Esophagus squamous epithelium (tissue), 5 donors: ENCODE data around the gene RC3H2. TPM values are rescaled to one million over a fixed set of nuclear protein-coding genes. Genes with fewer than 3 reads are reported as not detected.

Experiments used
- DNase-seq: peaks from one replicate; lab custom pipeline; 2025; lab: John Stamatoyannopoulos, UW
- H3K27ac ChIP-seq, 4 donors: fragments of 200-600 bp; sonication (generic); one replicate each; pipeline ENCODE4 v1.5.1; 2016 to 2019; ENCODE audit warnings: mild to moderate bottlenecking in 1 of 4
- H3K27me3 ChIP-seq, 4 donors: fragments of 200-600 bp; sonication (generic); 1 replicate in 3 of 4; 2 replicates in 1 of 4; pipeline versions ENCODE4 v1.5.1 to v1.6.0; 2017 to 2021; ENCODE audit warnings: antibody characterized with exemption in 1 of 4
- H3K36me3 ChIP-seq, 3 donors: fragments of 200-600 bp; sonication (generic); one replicate each; pipeline ENCODE4 v1.5.1; 2016 to 2019
- H3K4me1 ChIP-seq, 3 donors: fragments of 200-600 bp; sonication (generic); one replicate each; pipeline ENCODE4 v1.5.1; 2017 to 2019
- H3K4me3 ChIP-seq, 4 donors: fragments of 200-600 bp; sonication (generic); 1 replicate in 3 of 4; 2 replicates in 1 of 4; pipeline ENCODE4 v1.5.1; 2016 to 2019; ENCODE audit warnings: mild to moderate bottlenecking in 2 of 4, moderate library complexity in 1 of 4
- H3K9me3 ChIP-seq, 3 donors: fragments of 200-600 bp; sonication (generic); one replicate each; pipeline ENCODE4 v1.5.1; 2016 to 2019
- POLR2A ChIP-seq, 4 donors: fragments of 450-650 bp; IDR thresholded peaks; one replicate each; pipeline ENCODE4 v1.6.1; 2017; ENCODE audit warnings: antibody characterized with exemption in 4 of 4, mild to moderate bottlenecking in 4 of 4, moderate library complexity in 3 of 4
- WGBS, 2 donors: methylation state at CpG; one replicate each; pipeline ENCODE4 v1.1.5; 2018; 5-methylcytosine and 5-hydroxymethylcytosine counted together
- intact Hi-C: fragments of 100-400 bp; cut with DNase I; formaldehyde crosslinking; loops from one replicate; pipeline ENCODE4 v1.15.0; 2022
- total RNA-seq, 4 donors: library from RNA; depleted of rRNA; stranded (reverse); fragments of >200 nt; gene quantifications; one replicate each; pipeline ENCODE4 v1.1.0, GENCODE V29; 2016
- TF ChIP-seq, protein P1 (sequence below), 6 experiments: fragments of 450-650 bp in 4 of 6; fragments of 200-600 bp in 2 of 6; sonication (generic) in 2 of 6; IDR thresholded peaks; one replicate each; pipeline ENCODE4 v1.5.1; 2016 to 2019; ENCODE audit warnings: antibody characterized with exemption in 6 of 6, mild to moderate bottlenecking in 4 of 6, moderate library complexity in 4 of 6
- donor health status: DM: yes; HTN: yes; CAD: no.

The RC3H2 gene
- total RNA-seq, 4 donors from 2014 or later, result 24.6 to 46.3 (median 30.2) TPM

DNA sequence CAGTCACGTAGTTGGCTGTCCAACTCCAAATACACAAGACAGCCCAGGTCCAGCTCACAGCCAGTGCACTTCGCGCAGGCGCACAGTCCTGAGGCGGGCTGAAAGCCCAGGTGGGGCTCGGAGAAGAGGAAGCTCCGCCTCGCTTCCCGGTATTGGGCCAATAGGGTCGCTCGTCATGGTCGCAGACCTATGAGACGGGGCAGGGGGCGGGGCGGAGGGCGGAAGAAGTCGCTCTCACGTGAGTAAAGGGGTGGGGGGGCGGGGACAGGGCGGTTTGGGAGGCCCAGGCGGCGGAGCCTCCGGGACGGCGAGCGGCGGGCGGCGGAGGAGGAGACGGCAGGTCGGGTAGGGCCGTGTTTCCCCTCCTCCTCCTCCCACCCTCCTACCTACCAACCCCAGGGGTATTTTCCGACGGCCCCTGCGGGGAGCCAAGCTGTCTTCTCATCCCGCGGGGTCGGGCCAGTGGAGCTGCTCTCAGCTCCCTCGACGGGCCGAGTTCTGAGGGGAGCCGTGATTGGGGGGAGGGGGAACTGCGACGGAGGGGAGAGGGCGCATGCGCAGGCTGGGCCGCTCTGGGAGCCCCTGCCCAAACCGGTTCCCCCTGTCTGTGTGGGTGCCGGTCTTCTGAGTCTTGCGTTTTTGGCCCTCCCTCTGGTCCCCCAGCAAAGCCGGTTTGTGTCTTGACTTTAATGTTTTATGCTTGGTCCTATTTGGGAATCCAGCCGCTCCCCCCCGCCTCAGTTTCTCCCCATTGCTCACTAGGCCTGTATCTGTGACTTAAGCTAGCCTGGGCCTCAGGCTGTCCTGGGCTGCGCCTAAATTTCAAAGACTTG, 35.8 kb upstream of the RC3H2 start, which contains the start of gene RABGAP1:
Gene RABGAP1, plus strand, starts transcription at position 272 of the 833 bp plus-strand sequence. CDS start 16,040 bp downstream, outside the sequence.
- Histone ChIP-seq H3K27me3 (no peaks in the 10 kb centered on the region), H3K4me1 (peaks cover 12 to 56% (median 33%) of the 10 kb centered on the region in 3 donors), H3K4me3 (peak within 1 kb of the TSS; percentile 68 to 95 (median 82)), H3K36me3 (peaks cover 0 to 29% (median 3%) of the 10 kb centered on the region in 3 donors), H3K27ac (peak within 1 kb of the TSS; percentile 93 to 99 (median 97)), H3K9me3 (no peaks in the 10 kb centered on the region)
- peak in 2 of 4 donors; percentile 82 to 89 for TF ChIP-seq POLR2A (IDR thresholded peaks at IDR 0.05)
- TF ChIP-seq, protein P1, sequence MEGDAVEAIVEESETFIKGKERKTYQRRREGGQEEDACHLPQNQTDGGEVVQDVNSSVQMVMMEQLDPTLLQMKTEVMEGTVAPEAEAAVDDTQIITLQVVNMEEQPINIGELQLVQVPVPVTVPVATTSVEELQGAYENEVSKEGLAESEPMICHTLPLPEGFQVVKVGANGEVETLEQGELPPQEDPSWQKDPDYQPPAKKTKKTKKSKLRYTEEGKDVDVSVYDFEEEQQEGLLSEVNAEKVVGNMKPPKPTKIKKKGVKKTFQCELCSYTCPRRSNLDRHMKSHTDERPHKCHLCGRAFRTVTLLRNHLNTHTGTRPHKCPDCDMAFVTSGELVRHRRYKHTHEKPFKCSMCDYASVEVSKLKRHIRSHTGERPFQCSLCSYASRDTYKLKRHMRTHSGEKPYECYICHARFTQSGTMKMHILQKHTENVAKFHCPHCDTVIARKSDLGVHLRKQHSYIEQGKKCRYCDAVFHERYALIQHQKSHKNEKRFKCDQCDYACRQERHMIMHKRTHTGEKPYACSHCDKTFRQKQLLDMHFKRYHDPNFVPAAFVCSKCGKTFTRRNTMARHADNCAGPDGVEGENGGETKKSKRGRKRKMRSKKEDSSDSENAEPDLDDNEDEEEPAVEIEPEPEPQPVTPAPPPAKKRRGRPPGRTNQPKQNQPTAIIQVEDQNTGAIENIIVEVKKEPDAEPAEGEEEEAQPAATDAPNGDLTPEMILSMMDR (IDR thresholded peaks at IDR 0.05), result no peak
- DNase-seq, result peak; percentile 95
- intact Hi-C loops, result no loop called here
- 0 to 2% methylated on average over 10 to 19 of the region's 54 CpGs for WGBS, 2 donors

DNA sequence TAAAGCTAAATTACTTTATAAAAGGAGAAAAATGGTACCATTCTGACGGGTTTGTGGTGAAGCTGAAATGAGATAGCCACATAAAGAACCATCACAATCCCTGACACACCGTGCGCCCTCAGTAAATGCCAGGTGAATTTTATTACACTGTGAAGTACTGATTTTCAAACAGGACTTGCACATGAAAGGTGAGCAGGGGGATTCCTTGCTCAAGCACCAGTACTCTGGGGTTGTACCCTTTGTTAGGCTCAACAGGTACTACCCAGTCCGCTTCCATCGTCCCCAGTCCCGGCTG, 35.2 kb upstream of the RC3H2 start:
- intact Hi-C loops, result no loop called here
- no peaks in the 10 kb centered on the region for H3K27me3 ChIP-seq
- peak overlapping the region; percentile 93 to 99 (median 97) for H3K27ac ChIP-seq
- TF ChIP-seq, protein P1 (IDR thresholded peaks at IDR 0.05), result no peak
- TF ChIP-seq POLR2A (IDR thresholded peaks at IDR 0.05), result no peak
- 32 to 63% methylated on average over 3 to 6 of the region's 6 CpGs for WGBS, 2 donors
- DNase-seq, result no peak
- no peaks in the 10 kb centered on the region for H3K9me3 ChIP-seq
- H3K4me3 ChIP-seq, result peak overlapping the region in 3 of 4 donors; percentile 80 to 95 (median 84)
- H3K4me1 ChIP-seq, result peaks cover 12 to 52% (median 30%) of the 10 kb centered on the region in 3 donors
- peaks cover 0 to 29% (median 3%) of the 10 kb centered on the region in 3 donors for H3K36me3 ChIP-seq

DNA sequence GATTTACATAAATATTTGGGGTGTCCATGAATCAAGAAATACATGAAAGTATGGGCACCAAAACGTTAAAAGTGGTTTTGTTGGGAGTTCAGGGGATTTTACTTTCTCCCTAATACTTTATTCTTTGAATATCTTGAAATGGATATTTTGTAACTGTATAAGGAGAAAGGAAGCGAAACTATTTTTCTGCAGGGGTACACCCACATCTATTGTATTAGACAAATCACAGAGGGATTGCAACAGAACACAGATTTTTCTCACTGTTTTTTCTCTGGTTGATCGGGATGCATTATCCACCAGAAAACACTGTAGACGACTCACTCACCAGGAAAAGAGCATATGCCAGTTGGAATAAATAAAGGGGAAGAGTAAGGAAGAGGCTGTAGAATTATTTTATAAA, 34.4 kb upstream of the RC3H2 start:
- Histone ChIP-seq H3K4me1 (peaks cover 12 to 47% (median 26%) of the 10 kb centered on the region in 3 donors), H3K9me3 (no peaks in the 10 kb centered on the region), H3K27ac (peak overlapping the region in 1 of 4 donors; percentile 98), H3K4me3 (no peak overlapping the region), H3K27me3 (no peaks in the 10 kb centered on the region), H3K36me3 (peaks cover 0 to 28% (median 3%) of the 10 kb centered on the region in 3 donors)
- intact Hi-C loops, result no loop called here
- WGBS, 2 donors, result 74 to 77% methylated on average over 4 of the region's 4 CpGs
- DNase-seq, result no peak
- no peak for TF ChIP-seq POLR2A (IDR thresholded peaks at IDR 0.05)
- TF ChIP-seq, protein P1 (IDR thresholded peaks at IDR 0.05), result no peak

DNA sequence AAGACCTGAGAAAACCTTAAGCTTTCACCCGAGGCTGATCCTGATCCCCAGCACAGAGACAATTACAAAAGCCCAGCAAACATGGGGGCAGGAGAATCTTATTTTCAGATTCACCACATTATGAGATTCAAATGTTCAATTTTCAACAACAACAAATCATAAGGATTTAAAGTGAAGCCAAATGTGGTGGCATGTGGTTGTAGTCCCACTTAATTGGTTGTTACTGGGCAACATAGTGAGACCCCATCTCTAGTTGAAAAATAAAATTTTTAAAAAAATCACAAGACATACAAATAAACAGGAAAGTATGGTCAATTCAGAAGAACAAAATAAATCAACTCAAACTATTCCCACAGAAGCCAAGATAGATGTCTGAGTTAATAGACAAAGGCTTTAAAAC, 31.7 kb upstream of the RC3H2 start:
- intact Hi-C loops, result no loop called here
- Histone ChIP-seq H3K27me3 (no peaks in the 10 kb centered on the region), H3K4me3 (no peak overlapping the region), H3K36me3 (peaks cover 0 to 23% (median 3%) of the 10 kb centered on the region in 3 donors), H3K9me3 (no peaks in the 10 kb centered on the region), H3K4me1 (peaks cover 13 to 38% (median 24%) of the 10 kb centered on the region in 3 donors), H3K27ac (no peak overlapping the region)
- TF ChIP-seq, protein P1 (IDR thresholded peaks at IDR 0.05), result no peak
- TF ChIP-seq POLR2A (IDR thresholded peaks at IDR 0.05), result no peak
- WGBS, 2 donors, result 39 to 40% methylated on average over 1 of the region's 1 CpG
- no peak for DNase-seq

DNA sequence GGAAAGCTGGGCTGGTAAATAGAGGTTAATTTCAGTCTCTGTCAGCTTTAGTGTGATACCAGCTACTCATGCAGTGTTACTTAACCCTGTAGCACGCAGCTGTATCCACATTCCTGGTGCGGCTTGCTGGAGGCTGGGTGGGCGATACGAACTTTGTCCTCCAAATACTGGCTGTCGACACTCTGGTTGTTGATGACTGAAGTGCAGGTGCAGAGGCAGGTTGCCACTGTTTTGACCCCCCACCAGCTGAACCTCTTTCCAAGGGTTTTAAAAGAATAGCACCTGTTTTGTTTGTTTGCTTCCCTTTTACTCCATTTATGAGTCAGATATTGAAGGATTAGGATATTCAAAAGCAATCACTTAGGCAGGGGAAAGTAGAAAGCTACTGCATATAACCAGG, 31.3 kb upstream of the RC3H2 start:
- WGBS, 2 donors, result 85 to 96% methylated on average over 4 to 5 of the region's 5 CpGs
- no peaks in the 10 kb centered on the region for H3K27me3 ChIP-seq
- intact Hi-C loops, result no loop called here
- H3K4me1 ChIP-seq, result peaks cover 11 to 34% (median 23%) of the 10 kb centered on the region in 3 donors
- DNase-seq, result no peak
- H3K27ac ChIP-seq, result no peak overlapping the region
- H3K4me3 ChIP-seq, result no peak overlapping the region
- H3K36me3 ChIP-seq, result peaks cover 0 to 23% (median 3%) of the 10 kb centered on the region in 3 donors
- no peaks in the 10 kb centered on the region for H3K9me3 ChIP-seq
- TF ChIP-seq POLR2A (IDR thresholded peaks at IDR 0.05), result no peak
- TF ChIP-seq, protein P1 (IDR thresholded peaks at IDR 0.05), result no peak
